ENCODE measurements around the gene SPSB3.

Gene SPSB3

GRCh38 chr16:1821861-1822611 is 39.7 kb upstream of the SPSB3 start:
- peaks cover 48 to 60% (median 55%) of the 10 kb centered on the region in 3 donors for H3K36me3 ChIP-seq

GRCh38 chr16:1820946-1821290 is 38.5 kb upstream of the SPSB3 start:
- intact Hi-C loops (cut with DNase I; ENCODE audit: low total_unique reads): no loop called here
- DNase-seq: no peak
- Histone ChIP-seq H3K27me3 (no peaks in the 10 kb centered on the region), H3K4me3 (no peak overlapping the region), H3K9me3 (no peaks in the 10 kb centered on the region), H3K4me1 (peaks cover 0 to 23% (median 17%) of the 10 kb centered on the region in 4 donors), H3K27ac (no peak overlapping the region), H3K36me3 (peaks cover 59 to 71% (median 64%) of the 10 kb centered on the region in 3 donors)
- TF ChIP-seq CTCF (IDR thresholded peaks at IDR 0.05): no peak

More at GRCh38 chr16:1821861-1822611, 39.7 kb upstream of the SPSB3 start:
- intact Hi-C loops (cut with DNase I; ENCODE audit: low total_unique reads): no loop called here
- DNase-seq: no peak
- no peak overlapping the region for H3K27ac ChIP-seq
- peaks cover 0 to 25% (median 18%) of the 10 kb centered on the region in 4 donors for H3K4me1 ChIP-seq
- no peak overlapping the region for H3K4me3 ChIP-seq
- no peak for TF ChIP-seq CTCF (IDR thresholded peaks at IDR 0.05)
- H3K27me3 ChIP-seq: no peaks in the 10 kb centered on the region
- H3K9me3 ChIP-seq: no peaks in the 10 kb centered on the region

- Histone ChIP-seq H3K4me1 (peaks cover 0 to 17% (median 13%) of the 10 kb centered on the region in 4 donors), H3K36me3 (peaks cover 60 to 77% (median 68%) of the 10 kb centered on the region in 3 donors), H3K27me3 (no peaks in the 10 kb centered on the region), H3K9me3 (no peaks in the 10 kb centered on the region), H3K4me3 (no peak overlapping the region), H3K27ac (no peak overlapping the region)
- intact Hi-C loops (cut with DNase I; ENCODE audit: low total_unique reads): no loop called here
- DNase-seq: no peak
- no peak for TF ChIP-seq CTCF (IDR thresholded peaks at IDR 0.05)
These were observed 38.0 kb upstream of the SPSB3 start for GRCh38 chr16:1820096-1820945.

- Histone ChIP-seq H3K36me3 (peaks cover 60 to 84% (median 73%) of the 10 kb centered on the region in 3 donors), H3K27ac (no peak overlapping the region), H3K4me1 (peaks cover 0 to 10% (median 8%) of the 10 kb centered on the region in 4 donors), H3K4me3 (no peak overlapping the region), H3K9me3 (no peaks in the 10 kb centered on the region), H3K27me3 (no peaks in the 10 kb centered on the region)
- no peak for TF ChIP-seq CTCF (IDR thresholded peaks at IDR 0.05)
- intact Hi-C loops (cut with DNase I; ENCODE audit: low total_unique reads): no loop called here
- no peak for DNase-seq
These were observed 37.2 kb upstream of the SPSB3 start for GRCh38 chr16:1819611-1820010.

- Histone ChIP-seq H3K4me3 (no peak overlapping the region), H3K4me1 (peaks cover 0 to 4% (median 3%) of the 10 kb centered on the region in 4 donors), H3K9me3 (no peaks in the 10 kb centered on the region), H3K27me3 (no peaks in the 10 kb centered on the region), H3K36me3 (peaks cover 60 to 88% (median 76%) of the 10 kb centered on the region in 3 donors), H3K27ac (no peak overlapping the region)
- TF ChIP-seq CTCF (IDR thresholded peaks at IDR 0.05): no peak
- no peak for DNase-seq
- intact Hi-C loops (cut with DNase I; ENCODE audit: low total_unique reads): no loop called here
These were observed 36.6 kb upstream of the SPSB3 start for GRCh38 chr16:1818873-1819525.
